Measurements from ENCODE around the gene RGS7BP. TPM values are rescaled to one million over a fixed set of nuclear protein-coding genes. Genes with fewer than 3 reads are reported as not detected.

Gene RGS7BP
- total RNA-seq, 1 experiment from 2014 or later, result not detected

DNA sequence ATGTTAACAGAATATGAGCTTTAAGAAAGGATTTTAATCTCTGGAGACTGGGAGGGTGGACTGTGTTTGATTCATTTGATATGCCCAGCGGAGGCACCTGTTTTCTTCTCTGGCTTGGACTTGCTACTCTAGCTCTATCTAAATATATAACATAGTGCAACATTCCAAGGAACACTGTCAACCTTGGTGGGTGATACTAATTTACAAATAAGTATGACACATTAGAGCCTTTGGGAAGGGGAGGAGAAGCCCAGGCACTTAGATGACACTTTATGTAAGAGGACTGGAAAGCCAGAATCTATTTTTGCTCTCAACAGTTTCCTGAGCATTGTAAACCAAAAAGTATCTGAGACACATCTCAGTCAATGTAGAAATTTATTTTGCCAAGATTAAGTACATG lies 101.1 kb downstream of the RGS7BP start:
- ATAC-seq (no peak), DNase-seq (ENCODE audit: low read depth, low spot score) (no peak)
- Histone ChIP-seq H3K9me3 (ENCODE audit: control insufficient read depth in 1 of 2, insufficient read depth in 1 of 2, low read depth in 1 of 2, low read length in 2 of 2) (no peaks in the 10 kb centered on the region), H3K27ac (ENCODE audit: low read depth, low read length) (no peak overlapping the region), H3K9me2 (ENCODE audit: insufficient read depth) (no peaks in the 10 kb centered on the region), H3K36me3 (ENCODE audit: control insufficient read depth in 1 of 2, insufficient read depth in 2 of 2, low read length in 2 of 2) (no peaks in the 10 kb centered on the region), H3K4me1 (ENCODE audit: control insufficient read depth in 1 of 2, insufficient read depth in 2 of 2, low read length in 2 of 2) (no peaks in the 10 kb centered on the region), H3K27me3 (ENCODE audit: insufficient read depth, low read length) (peaks cover 23% of the 10 kb centered on the region), H3K79me2 (ENCODE audit: insufficient read depth, low read length) (no peaks in the 10 kb centered on the region), H3K4me3 (replicated peaks in 1 of 2; ENCODE audit: low read depth in 1 of 2, low read length in 2 of 2) (no peak overlapping the region), H4K20me1 (ENCODE audit: insufficient read depth) (no peaks in the 10 kb centered on the region), H3K9ac (ENCODE audit: low read length) (no peak overlapping the region), H2AFZ (ENCODE audit: low read depth, low read length, poor library complexity, severe bottlenecking) (no peak overlapping the region), H3K4me2 (ENCODE audit: low read length) (no peak overlapping the region)
- BruUV-seq (replicated peaks), result no TSS peak
- ChIA-PET POLR2A (no interaction called here), RAD21 (ENCODE audit: low non-redundant PET in 1 of 2, low total read pairs in 2 of 2, uncharacterized antibody in 2 of 2, unreplicated experiment in 2 of 2) (no interaction called here), CTCF (interaction anchor here (0.6 to 0.7 kb wide), 2 partner anchors 75 to 151 kb away, joined by 3 to 5 read pairs; no protein-coding TSS in a partner anchor)
- TF ChIP-seq JUND (IDR thresholded peaks at IDR 0.05) (no peak), SIN3A (IDR thresholded peaks at IDR 0.05; ENCODE audit: low read depth) (no peak), ELF1 (IDR thresholded peaks at IDR 0.05; ENCODE audit: borderline replicate concordance, low read depth) (no peak), CBX3 (IDR thresholded peaks at IDR 0.05; ENCODE audit: low read depth) (no peak)
- TF ChIP-seq, protein P1, sequence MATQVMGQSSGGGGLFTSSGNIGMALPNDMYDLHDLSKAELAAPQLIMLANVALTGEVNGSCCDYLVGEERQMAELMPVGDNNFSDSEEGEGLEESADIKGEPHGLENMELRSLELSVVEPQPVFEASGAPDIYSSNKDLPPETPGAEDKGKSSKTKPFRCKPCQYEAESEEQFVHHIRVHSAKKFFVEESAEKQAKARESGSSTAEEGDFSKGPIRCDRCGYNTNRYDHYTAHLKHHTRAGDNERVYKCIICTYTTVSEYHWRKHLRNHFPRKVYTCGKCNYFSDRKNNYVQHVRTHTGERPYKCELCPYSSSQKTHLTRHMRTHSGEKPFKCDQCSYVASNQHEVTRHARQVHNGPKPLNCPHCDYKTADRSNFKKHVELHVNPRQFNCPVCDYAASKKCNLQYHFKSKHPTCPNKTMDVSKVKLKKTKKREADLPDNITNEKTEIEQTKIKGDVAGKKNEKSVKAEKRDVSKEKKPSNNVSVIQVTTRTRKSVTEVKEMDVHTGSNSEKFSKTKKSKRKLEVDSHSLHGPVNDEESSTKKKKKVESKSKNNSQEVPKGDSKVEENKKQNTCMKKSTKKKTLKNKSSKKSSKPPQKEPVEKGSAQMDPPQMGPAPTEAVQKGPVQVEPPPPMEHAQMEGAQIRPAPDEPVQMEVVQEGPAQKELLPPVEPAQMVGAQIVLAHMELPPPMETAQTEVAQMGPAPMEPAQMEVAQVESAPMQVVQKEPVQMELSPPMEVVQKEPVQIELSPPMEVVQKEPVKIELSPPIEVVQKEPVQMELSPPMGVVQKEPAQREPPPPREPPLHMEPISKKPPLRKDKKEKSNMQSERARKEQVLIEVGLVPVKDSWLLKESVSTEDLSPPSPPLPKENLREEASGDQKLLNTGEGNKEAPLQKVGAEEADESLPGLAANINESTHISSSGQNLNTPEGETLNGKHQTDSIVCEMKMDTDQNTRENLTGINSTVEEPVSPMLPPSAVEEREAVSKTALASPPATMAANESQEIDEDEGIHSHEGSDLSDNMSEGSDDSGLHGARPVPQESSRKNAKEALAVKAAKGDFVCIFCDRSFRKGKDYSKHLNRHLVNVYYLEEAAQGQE (IDR thresholded peaks at IDR 0.05; ENCODE audit: low read depth), result no peak
- intact Hi-C loops (cut with micrococcal nuclease), result no loop called here
